Retina (tissue), 1 donor: Measurements from ENCODE around the gene DOK4.

Experiments
- DNase-seq: peaks from one replicate; pipeline ENCODE4 v3.0.0-alpha.2; 2016

The DOK4 gene

DNA sequence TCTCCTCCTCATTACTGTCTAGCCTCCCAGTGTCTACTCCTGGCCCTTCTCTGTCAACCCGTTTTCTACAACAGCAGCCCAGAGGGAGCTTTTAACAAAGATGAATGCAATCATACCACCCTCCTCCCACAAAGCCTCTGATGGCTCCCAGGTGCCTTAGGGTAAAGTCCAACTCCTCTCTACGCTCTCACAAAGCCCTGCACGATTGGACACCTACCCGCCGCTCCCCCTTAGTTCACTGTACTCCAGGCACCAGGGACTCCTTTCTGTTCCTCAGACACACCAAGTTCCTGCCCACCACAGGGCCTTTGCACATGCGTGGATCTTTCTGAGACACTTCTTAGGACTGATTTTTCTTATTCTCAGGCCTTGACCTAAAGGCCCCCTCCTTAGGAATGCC lies 32.6 kb upstream of the DOK4 start:
- DNase-seq = no peak

DNA sequence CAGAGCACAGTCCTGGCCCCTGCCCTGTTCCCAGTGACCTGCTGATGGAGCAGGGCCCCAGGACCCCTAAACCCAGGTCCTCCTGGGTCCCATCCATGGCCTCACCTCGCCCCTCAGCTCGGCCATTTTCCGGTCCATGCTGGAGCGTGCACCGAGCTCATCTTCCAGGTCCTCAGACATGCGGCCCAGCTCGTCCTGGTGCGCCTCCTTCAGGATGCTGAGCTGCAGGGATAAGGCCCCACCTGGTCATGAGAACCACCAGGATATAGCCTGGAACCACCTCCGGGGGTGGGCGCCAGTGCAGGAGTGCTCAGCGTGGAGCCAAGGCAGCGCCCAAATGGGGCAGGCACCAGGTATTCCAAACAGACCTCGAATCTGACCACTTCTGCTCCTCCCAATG lies 32.2 kb upstream of the DOK4 start:
- no peak for DNase-seq

DNA sequence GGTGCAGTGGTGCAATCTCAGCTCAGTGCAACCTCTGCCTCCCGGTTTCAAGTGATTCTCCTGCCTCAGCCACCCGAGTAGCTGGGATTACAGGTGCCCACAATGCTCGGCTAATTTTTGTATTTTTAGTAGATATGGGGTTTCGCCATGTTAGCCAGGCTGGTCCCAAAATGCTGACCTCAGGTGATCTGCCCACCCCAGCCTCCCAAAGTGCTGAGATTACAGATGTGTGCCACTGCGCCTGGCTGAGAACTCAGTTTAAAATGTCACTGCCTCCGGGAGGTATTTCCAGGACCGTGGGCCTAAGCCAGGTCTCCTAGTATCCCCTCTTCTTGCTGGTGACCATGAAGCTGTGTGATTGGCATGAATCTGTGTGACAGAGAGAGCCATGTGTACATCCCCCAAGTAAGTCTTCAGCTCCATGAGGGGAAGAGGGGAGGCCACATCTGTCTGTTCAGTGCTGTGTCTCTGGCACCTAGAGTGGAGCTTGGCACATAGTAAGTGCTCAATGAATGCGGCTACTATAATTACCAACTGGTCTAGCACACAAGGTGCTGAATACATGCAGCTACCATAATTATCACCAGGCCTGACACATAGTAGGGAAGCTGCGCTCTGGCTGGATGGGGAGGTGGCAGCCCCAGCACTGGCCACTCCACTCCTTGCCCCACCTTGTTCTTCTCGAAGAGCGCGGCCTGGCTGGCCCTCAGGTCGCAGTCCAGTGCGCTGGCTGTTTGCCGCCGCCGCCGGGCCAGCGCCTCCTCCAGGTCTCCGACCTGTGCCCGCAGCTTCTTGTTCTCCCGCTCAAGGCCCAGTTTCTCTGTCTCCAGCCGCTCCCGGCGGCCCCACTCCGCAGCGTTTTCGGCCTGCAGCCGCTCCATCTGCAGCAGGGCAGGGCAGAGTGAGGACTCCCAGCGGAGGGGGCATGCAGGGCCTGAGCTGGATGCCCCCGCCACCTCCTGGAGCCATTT lies 31.4 kb upstream of the DOK4 start:
- DNase-seq = no peak

DNA sequence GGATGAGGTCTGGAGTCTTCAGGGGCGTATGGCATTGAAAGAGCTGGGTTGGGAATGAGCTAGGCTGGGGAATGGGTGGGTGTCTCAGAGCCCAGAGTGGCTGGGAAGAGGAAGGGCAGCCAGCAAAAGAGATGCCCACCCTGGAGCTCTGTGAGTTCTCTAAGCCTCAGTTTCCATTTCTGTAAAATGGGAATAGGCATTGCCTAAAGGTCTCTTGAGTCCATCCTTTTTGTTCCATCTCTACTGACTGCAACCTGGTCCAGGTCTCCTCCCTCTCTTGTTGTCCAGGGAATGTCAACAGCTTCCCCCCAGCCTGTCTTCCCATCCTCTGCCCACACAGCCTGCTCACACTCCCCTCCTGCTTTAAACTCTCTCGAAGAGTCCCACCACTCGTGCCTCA lies 30.5 kb upstream of the DOK4 start:
- DNase-seq = no peak

DNA sequence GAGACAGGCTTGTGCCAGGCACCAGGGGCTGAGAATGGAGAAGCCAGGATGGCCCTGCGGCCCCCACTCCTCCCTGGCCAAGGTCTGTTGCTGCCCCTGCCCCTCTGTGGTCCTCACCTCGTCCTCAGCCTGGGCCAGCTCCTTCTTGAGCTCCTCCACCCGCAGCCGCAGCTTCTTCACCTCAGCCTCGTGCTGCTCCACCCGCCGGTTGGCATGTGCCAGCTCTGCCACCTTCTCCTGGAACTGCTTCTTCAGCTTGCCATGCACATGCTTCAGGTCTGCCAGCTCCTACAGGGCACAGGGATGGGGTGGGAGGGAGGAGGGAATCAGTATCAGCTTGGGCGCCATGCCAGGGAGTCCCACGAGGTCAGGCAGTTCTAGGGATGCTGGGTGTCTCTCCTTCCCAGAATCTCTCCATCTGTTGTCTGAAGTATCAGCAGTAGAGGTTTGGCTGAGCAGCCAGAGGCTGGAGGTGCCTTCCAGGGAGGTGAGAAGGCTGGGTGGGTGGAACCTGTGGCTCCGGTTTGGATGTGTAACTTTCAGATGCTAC lies 30.0 kb upstream of the DOK4 start:
- no peak for DNase-seq

DNA sequence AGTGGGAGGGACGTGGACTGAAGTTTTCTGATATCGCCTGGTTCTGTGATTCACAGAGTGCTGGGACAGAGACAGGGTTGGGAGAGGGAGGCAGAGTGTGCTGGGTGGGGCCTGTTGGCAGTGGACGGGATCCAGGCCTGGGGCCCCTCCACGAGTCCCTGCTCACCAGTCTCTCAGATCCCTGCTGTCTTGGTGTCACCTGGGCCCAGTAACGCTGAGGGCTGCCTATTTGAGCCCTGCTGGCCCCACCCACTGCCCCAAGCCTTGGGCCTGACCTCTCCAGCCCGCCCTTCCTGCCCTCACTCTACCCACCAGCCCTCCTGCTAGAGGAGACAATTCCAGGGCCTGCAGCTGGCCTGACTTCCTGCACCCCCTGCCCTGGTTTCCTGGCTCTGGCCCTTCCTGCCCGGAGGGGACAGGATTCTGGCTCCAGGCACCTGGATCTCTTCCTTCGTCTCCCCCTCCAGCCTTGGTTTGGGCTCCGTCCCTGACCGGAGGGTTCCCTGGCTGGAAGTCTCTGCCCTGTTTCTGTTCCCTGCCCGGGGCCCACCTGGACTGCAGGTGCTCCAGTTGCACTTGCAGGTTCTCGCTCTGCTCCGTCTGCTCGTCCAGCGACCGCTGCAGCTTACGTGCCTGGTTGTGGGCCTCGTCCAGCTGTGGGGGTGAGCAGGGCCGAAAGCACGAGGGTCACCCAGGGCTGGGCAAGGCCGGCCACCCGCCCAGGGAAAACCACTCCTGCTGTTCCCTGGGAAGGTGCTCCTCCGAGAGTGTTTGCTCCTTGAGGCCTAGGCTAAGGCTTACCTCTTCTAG lies 28.7 kb upstream of the DOK4 start:
- DNase-seq = no peak

DNA sequence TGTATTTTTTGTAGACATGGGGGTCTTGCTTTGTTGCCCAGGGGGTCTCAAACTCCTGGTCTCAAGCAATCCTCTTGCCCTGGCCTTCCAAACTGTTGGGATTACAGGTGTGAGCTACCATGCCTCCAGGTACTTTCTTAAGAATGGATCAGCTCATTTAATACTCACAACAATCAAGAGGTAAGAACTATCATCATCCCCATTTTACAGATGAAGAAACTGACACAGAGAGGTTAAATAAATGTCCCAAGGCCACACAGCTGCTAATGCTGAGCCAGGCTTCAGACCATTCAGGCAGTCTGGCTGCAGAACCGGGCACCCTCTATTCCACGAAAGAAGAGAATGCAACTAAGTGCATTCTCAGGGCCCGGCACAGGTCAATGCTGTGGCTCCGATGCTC lies 28.1 kb upstream of the DOK4 start:
- no peak for DNase-seq

DNA sequence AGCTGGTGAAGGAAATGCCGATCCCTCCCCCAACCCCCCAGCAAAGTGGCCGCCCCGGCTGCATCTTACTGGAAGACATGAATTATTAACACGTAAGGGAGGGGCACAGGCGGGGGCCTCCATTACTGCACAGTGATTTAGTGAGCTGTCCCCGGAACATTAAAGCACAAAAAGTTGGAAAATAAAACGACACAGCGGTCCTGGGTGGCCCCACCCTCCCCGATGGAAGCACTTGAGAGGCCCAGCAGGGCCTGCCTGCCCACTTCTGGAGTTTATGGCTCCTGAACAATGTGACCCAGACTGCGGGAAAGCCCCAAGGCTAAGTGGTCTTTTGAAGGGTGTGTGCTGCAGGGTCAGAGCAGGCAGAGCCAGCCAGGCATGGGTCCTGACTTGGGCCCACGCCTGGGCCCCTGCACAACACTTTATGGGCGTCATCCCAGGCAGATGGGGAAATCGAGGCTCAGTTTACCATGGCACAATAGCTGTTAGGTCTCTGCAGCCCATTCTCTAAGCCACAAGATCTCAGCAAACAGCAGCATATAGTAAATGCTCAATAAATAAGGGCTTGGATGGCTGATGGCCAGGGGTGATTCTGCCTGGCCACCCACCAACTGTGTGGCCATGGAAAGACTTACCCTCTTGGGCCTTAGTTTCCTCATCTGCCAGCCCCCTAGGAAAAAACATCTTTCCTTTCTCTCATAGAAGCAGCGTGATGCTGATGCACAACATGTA lies 27.2 kb upstream of the DOK4 start:
- DNase-seq = no peak

DNA sequence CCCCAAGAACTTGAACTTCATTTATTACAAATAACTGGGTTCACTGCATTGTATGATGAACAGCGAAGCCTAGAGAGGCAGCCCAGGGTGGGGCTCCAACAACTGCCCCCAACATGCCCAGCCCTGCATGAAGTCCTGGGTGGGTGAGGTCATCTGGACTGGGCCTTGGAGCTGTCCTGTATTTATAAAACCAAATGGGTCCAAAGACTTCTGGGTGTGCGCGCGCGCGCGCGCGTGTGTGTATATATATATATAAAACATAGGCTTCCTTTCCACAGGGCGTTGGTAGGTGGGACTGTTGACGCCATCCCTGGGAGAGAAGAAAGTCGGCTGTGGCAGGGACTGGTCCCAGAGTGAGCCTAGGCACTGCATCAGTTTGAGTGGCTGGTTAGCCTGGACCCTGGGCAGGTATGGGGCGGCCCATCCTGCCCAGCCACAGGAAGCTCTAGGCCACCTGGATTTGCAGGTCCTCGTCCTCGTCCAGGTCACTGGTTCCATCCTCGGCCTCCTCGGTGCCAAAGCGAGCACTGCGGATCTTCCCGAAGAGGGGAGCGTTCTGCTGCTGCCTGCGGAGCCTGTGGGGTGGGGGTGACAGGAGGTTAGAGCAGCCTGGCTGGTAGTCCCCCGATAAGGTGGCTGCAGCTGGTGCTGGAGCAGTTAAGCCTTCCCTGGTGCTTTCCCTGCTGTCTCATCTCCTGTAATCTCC lies 26.2 kb upstream of the DOK4 start:
- DNase-seq = no peak

DNA sequence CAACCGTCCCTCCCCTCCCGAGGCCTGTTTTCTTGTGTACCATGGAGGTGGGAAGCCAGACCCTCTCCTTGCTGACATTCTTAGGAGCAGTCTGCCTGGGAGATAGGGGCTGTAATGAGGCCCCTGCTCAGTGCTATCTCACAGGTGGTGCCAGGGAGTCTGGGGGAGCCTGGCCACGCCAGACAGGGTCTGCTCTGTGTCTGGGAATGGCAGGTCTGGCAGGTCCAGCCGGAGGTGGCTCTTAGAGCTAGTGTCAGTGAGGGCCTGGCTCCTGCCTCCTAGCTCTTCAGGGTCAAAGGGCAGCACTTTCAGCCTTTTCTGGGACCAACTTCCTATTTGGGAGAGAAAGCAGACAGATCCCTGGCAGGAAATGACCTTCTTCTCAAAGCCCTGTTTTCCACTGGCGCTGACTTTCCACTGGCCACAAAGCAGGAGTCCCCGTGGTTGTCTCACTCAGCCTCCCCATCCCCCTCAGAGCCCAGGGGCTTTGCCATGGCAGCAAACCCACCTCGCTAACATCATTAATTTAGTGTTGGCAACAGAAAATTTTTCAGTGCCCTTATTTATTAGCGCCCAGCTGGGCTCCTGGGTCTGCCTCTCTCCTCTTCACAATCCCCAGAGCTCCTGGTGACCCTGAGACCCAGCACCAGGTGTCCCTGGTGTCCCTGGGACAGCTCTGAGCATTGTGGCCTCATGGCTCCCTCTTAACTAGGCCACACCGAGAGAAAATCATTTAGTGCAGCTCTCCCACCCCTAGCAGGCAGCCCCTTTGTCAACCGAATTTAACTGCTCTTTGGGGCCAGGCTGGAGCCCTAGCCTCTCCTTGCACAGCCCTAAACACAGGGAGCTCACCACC lies 24.0 kb upstream of the DOK4 start:
- peak; percentile 41 for DNase-seq

DNA sequence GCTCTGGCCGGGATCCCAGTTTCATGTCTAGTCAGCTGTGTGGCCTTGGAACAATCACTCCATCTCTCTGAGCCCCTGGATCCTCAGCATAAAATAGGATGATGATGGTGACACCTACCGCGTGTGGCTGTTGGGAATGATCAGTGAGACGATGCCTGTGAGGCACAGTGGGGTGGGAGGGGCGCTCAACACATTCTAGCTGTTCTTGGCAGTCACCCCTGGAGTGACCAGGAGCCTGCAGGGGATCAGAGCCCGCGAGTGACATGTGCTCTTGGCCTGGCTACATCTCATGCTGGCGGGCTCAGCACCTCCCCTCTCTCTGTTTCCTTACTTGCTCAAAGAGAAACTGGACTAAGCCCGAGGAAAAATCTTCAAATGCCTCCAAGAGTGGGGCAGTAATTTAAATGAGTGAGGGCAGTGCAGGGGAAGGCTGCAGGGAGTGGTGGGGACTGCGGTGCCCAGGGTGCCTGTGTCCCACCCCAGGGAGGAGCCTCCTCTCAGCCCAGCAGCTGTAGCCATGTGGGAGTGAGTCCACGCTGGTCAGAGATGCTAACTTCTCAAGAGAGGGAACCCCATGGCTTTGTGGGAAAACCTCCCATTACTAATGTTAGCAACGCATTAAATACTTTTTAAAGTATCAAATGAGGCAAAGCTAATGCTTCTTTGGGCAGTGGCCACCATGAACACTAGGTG lies 23.1 kb upstream of the DOK4 start:
- no peak for DNase-seq

DNA sequence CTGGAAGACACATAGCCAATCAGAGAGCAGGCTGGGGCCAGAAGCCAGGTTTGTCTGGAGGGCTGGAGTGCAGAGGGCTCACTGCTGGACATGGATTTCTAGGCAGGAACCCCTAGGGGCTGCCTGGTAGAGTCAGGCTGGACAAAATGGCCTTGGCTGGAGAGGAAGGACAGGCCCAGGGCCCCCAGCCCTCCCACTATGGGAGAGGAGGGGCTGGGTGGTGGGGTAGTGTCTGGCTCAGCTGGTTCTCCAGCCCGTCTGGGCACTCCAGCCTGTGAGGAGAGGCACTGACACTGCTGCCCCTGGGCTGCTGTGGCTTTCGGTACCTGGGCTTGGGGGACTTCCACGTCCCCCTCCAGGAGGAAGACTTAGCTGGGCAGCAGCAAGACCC lies 21.7 kb upstream of the DOK4 start:
- peak; percentile 57 for DNase-seq

DNA sequence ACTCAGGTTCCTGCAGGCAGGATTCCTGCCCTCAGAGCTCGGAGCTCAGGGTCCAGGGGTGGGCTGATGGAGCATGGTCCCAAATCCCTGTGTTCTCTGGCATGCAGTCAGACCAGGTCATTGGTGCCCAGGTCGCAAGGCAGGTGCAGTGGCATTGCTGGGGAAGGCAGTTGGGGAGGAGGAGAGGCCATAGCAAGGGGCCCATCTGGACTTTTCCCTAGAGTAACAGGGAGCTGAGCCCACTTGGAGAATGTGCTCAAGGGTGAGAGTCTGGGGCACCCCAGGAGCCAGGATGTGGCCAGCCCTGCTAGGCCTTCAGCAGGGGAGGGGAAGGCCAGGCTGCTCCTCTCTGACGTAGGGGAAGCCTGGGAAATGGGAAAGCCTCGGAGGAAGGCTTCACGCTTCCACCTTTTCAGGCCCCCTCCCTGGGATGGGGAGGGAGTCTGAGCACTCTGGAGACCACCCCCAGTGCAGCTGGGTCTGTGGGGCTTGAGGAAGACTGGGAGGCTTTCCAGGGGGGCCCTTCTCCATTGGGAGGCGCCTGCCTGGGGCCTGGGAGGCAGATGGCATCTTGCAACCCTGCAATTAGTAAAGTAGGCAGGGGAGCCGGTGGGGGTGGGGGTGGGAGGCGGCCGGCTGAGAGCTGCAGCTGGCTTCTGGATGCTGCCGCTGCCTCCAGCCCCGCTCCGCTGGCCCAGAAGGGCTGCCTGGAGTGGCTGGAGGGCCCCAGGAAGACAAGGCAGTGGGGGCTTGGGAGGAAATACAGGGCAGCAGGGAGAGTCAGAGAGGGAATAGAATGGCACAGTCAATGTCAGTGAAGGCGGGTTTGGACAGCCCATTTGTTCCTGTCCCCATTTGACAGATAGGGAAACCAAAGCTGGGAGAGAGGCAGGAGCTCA lies 21.1 kb upstream of the DOK4 start:
- peak; percentile 69 for DNase-seq

DNA sequence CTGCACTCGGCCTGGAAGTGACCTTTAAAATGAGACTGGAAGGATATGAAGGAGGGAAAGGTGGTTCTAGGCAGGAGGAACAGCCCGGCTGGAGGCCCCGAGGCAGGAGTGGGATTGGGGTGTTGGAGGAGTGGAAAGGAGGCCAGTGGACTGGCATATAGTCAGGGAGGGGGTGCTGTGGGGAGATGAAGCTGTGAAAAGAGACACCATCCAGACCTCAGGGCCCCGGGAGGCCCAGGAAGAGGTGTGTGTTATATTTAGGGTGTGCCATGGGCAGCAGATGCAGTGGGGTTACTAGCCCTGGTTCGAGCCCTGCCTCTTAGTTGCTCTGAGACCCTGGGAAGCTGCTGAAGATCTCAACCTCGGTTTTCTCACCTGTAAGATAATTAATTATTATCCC lies 18.9 kb upstream of the DOK4 start:
- no peak for DNase-seq

DNA sequence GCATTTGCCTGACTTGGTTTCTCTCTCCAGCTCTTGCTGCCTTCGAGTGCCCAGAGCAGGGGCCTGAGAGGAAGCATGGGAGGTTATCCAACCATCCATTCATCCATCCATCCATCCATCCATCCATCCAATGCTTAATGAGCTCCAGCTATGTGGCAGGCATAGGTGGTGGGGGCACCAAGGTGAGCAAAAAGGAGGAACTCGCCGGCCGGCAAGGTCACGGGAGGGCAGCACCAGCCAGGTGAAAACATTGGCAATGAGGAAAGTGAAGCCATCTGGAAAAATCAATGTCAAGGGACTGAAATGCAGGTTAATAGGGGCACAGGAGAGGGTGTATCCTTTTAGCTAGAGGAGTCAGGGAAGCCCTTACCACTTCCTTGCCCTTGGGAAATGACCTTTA lies 18.2 kb upstream of the DOK4 start:
- DNase-seq = peak; percentile 24

DNA sequence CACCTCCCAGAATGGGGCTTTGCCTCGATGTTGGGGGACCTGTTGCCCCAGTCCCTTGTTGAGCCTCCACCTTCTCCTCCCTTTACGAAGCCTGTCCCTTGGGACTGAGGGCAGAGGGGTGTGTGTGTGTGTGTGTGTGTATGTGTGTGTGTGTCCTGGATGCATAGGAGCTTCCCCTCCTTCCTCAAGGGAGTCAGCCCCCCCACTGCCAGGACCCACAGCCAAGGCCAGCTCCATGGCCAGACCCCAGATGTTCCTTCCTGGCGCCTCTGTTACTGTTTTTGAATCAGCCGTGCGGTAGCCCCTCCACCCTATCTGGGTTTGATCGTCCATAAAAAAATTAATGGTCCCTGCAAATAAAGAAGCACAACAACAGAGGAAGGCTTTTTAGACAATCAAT lies 17.7 kb upstream of the DOK4 start:
- peak; percentile 27 for DNase-seq

DNA sequence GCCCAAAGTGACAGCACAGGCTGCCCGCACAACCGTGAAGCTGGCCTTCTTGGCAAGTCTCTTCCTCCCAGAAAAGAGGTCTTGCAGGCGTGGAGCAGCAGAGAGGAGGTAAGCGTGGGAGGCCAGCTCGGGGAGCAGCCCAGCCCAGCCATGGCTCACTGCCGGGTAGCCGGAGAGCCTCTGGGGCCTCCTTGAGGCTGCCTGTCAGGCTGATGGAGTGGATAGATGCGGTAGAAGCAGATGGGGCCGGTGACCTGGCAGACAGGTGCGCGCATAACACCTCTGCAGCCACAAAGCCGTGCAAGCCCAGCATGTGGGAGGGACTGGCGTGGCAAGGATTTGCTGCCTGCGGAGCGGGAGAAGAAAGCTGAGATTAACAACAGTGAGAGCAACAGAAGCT lies 17.1 kb upstream of the DOK4 start:
- peak; percentile 42 for DNase-seq

DNA sequence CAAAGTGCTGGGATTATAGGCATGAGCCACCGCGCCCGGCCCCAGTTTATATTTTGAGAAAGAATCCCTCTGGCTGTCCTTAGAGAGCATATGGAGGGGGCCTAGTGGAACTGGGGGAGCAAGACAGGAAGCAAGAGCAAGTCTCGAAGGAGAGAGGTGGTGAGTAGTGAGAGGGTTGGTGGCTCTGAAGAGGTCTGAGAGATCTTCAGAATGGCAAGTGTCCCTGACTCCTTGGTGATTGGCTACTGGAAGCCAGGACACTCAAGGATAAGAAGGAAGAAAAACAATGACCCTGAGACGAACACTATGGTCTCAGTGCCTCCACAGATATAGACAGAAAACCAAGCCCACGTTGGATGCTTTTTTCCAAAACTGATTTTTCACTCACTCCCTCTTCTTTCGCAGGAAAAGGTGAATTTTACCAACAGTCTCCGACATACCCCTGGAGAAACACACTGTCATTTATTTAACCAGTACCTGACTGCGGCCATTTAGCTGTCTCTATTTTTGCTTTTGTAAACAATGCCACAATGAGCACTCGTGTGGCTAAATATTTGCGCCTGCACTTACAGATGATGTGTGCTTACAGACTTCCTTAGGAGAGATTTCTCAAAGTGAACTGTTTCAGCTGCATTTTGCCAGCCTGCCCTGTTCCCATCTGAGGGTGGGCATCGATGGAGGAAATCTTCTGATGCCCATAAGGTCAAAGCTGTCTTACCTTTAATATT lies 15.9 kb upstream of the DOK4 start:
- no peak for DNase-seq

DNA sequence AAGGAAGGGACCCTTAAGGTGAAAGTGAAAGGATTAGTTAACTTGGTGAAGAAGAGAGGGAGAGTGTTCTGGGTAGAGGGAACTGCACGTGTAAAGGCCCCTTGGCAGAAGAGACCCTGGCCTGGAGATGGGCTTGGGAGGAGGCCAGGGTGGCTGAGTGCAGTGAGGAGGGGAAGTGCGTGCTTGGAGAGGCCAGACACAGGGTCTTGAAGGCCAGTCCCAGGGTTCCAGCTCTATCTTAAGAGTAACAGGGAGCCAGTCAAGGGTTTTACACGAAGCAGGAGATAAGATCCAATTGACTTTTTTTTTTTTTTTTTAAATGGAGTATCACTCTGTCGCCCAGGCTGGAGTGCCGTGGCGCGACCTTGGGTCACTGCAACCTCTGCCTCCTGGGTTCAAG lies 15.2 kb upstream of the DOK4 start:
- no peak for DNase-seq
